NT2/D1 (cell line): Measurements from ENCODE around the gene NOCT.

Experiments used
- DNase-seq: peaks from one replicate; pipeline ENCODE4 v3.0.0-alpha.2; 2011; ENCODE audit warnings: low read depth, low spot score
- H3K27me3 ChIP-seq: 2 replicates; pipeline ENCODE4 v1.6.0; 2011; ENCODE audit warnings: mild to moderate bottlenecking; ENCODE audit not compliant: insufficient read length, insufficient read depth
- H3K36me3 ChIP-seq: 2 replicates; pipeline ENCODE4 v1.6.1; 2011; ENCODE audit warnings: mild to moderate bottlenecking, low read length, mixed read lengths; ENCODE audit not compliant: insufficient read depth, insufficient read length
- H3K4me1 ChIP-seq: 2 replicates; pipeline ENCODE4 v1.5.1; 2011; ENCODE audit not compliant: insufficient read depth, insufficient read length
- H3K4me3 ChIP-seq: 2 replicates; pipeline ENCODE4 v1.5.1; 2011; ENCODE audit warnings: low read depth; ENCODE audit not compliant: insufficient read length
- H3K9ac ChIP-seq: 2 replicates; pipeline ENCODE4 v1.6.0; 2011; ENCODE audit warnings: low read depth; ENCODE audit not compliant: insufficient read length
- H3K9me3 ChIP-seq: 2 replicates; pipeline ENCODE4 v1.5.1; 2011; ENCODE audit warnings: mild to moderate bottlenecking, low read length; ENCODE audit not compliant: insufficient read depth
- SUZ12 ChIP-seq: IDR thresholded peaks from 2 replicates; pipeline ENCODE4 v1.6.1; 2011; ENCODE audit not compliant: insufficient read length, insufficient read depth; ENCODE audit errors: extremely low read depth
- YY1 ChIP-seq: IDR thresholded peaks from 2 replicates; pipeline ENCODE4 v1.6.1; 2011; ENCODE audit not compliant: insufficient read length, insufficient read depth
- ZNF274 ChIP-seq: IDR thresholded peaks from 2 replicates; pipeline ENCODE4 v1.6.1; 2011; ENCODE audit warnings: mild to moderate bottlenecking, low read depth, low read length

Gene NOCT

GRCh38 chr4:138978028-138978585, 37.5 kb upstream of the NOCT start:
- DNase-seq, result no peak
- Histone ChIP-seq H3K36me3 (no peaks in the 10 kb centered on the region), H3K4me3 (no peak overlapping the region), H3K27me3 (no peaks in the 10 kb centered on the region), H3K9ac (no peak overlapping the region), H3K9me3 (no peaks in the 10 kb centered on the region), H3K4me1 (no peaks in the 10 kb centered on the region)
- TF ChIP-seq SUZ12, result no peak
- TF ChIP-seq YY1, result no peak
- no peak for TF ChIP-seq ZNF274

GRCh38 chr4:138978600-138978999, 37.0 kb upstream of the NOCT start:
- DNase-seq, result no peak
- no peak overlapping the region for H3K9ac ChIP-seq
- no peak overlapping the region for H3K4me3 ChIP-seq
- H3K27me3 ChIP-seq, result no peaks in the 10 kb centered on the region
- no peaks in the 10 kb centered on the region for H3K9me3 ChIP-seq
- no peaks in the 10 kb centered on the region for H3K4me1 ChIP-seq
- no peak for TF ChIP-seq YY1
- no peak for TF ChIP-seq SUZ12
- no peak for TF ChIP-seq ZNF274
- no peaks in the 10 kb centered on the region for H3K36me3 ChIP-seq

GRCh38 chr4:138979742-138980141, 35.8 kb upstream of the NOCT start:
- TF ChIP-seq ZNF274, result no peak
- no peak for TF ChIP-seq YY1
- TF ChIP-seq SUZ12, result no peak
- Histone ChIP-seq H3K9me3 (no peaks in the 10 kb centered on the region), H3K4me1 (no peaks in the 10 kb centered on the region), H3K9ac (no peak overlapping the region), H3K4me3 (no peak overlapping the region), H3K36me3 (no peaks in the 10 kb centered on the region), H3K27me3 (no peaks in the 10 kb centered on the region)
- DNase-seq, result no peak

- no peaks in the 10 kb centered on the region for H3K9me3 ChIP-seq
- H3K4me1 ChIP-seq, result no peaks in the 10 kb centered on the region
- no peak overlapping the region for H3K9ac ChIP-seq
- no peaks in the 10 kb centered on the region for H3K27me3 ChIP-seq
- H3K4me3 ChIP-seq, result no peak overlapping the region
- no peaks in the 10 kb centered on the region for H3K36me3 ChIP-seq
- no peak for DNase-seq
- TF ChIP-seq ZNF274, result no peak
- no peak for TF ChIP-seq SUZ12
- no peak for TF ChIP-seq YY1
Measured at GRCh38 chr4:138981930-138982390, 33.6 kb upstream of the NOCT start.

- no peak for DNase-seq
- H3K9me3 ChIP-seq, result no peaks in the 10 kb centered on the region
- H3K36me3 ChIP-seq, result no peaks in the 10 kb centered on the region
- no peak overlapping the region for H3K9ac ChIP-seq
- H3K4me3 ChIP-seq, result no peak overlapping the region
- no peaks in the 10 kb centered on the region for H3K4me1 ChIP-seq
- H3K27me3 ChIP-seq, result no peaks in the 10 kb centered on the region
- TF ChIP-seq YY1, result no peak
- no peak for TF ChIP-seq SUZ12
- no peak for TF ChIP-seq ZNF274
Measured at GRCh38 chr4:138982754-138983153, 32.8 kb upstream of the NOCT start.

- no peak overlapping the region for H3K4me3 ChIP-seq
- no peak for TF ChIP-seq SUZ12
- no peak for TF ChIP-seq YY1
- no peak for TF ChIP-seq ZNF274
- H3K36me3 ChIP-seq, result no peaks in the 10 kb centered on the region
- no peaks in the 10 kb centered on the region for H3K4me1 ChIP-seq
- no peaks in the 10 kb centered on the region for H3K9me3 ChIP-seq
- H3K27me3 ChIP-seq, result no peaks in the 10 kb centered on the region
- H3K9ac ChIP-seq, result no peak overlapping the region
- DNase-seq, result no peak
Measured at GRCh38 chr4:138983690-138984089, 31.9 kb upstream of the NOCT start.

- no peaks in the 10 kb centered on the region for H3K4me1 ChIP-seq
- H3K9ac ChIP-seq, result no peak overlapping the region
- no peaks in the 10 kb centered on the region for H3K36me3 ChIP-seq
- no peak overlapping the region for H3K4me3 ChIP-seq
- no peaks in the 10 kb centered on the region for H3K9me3 ChIP-seq
- no peak for TF ChIP-seq SUZ12
- TF ChIP-seq YY1, result no peak
- TF ChIP-seq ZNF274, result no peak
- no peaks in the 10 kb centered on the region for H3K27me3 ChIP-seq
- no peak for DNase-seq
Measured at GRCh38 chr4:138984647-138985046, 30.9 kb upstream of the NOCT start.

- TF ChIP-seq YY1 (no peak), SUZ12 (no peak), ZNF274 (no peak)
- Histone ChIP-seq H3K4me3 (no peak overlapping the region), H3K36me3 (no peaks in the 10 kb centered on the region), H3K27me3 (no peaks in the 10 kb centered on the region), H3K9ac (no peak overlapping the region), H3K9me3 (no peaks in the 10 kb centered on the region), H3K4me1 (no peaks in the 10 kb centered on the region)
- DNase-seq, result no peak
Measured at GRCh38 chr4:138992676-138993075, 22.9 kb upstream of the NOCT start.
